ENCODE data around the gene GJB4.

Gene GJB4

DNA sequence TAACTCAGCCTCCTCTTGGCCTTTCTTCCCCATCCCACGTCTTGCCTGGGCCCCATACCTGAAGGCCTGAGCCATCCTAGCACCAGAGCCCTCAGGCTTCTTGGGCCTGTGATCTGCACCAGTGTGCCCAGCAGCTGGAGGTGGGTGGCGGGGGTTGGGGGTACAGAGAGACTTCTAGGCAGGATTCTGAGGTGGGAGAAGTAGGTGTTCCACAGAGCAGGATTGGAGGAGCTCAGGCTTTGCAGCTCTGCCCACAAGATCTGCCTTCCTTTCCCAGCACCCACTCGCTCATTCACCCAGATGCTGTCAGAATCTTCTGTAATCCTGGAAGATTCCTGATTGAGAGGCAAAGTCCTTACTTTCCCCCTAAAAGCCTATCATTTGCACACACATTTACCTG, 14.7 kb upstream of the GJB4 start:
- DNase-seq (ENCODE audit: insufficient read length, low spot score), result no peak
- TF ChIP-seq POU2F2 (IDR thresholded peaks at IDR 0.05; ENCODE audit: low read depth, low read length) (no peak), TAF1 (IDR thresholded peaks at IDR 0.05; ENCODE audit: low read depth, low read length) (no peak), POLR2AphosphoS5 (IDR thresholded peaks at IDR 0.05; ENCODE audit: low read depth, low read length) (no peak)
- no peak for FAIRE-seq

DNA sequence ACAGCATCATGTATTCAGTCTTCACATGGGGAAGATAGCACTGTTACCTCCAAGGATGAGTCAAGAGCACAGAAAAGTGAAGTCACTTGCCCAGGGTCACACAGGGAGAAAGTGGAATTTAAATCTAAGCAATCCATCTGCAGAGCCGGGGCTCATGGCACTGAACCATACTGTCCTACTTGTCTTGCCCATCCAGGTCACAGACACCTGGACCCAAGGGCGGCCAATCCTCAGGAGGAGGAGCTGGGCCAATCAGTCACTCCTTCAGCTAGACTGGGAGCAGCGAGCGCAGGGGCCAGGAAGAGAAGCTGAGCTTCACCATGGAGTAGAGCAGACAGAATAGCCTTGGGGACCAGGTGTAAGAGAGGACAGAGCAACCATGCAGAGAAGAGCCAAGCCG, 13.9 kb upstream of the GJB4 start:
- no peak for FAIRE-seq
- DNase-seq (ENCODE audit: insufficient read length, low spot score), result no peak
- TF ChIP-seq TAF1 (IDR thresholded peaks at IDR 0.05; ENCODE audit: low read depth, low read length) (no peak), POLR2AphosphoS5 (IDR thresholded peaks at IDR 0.05; ENCODE audit: low read depth, low read length) (no peak), SPI1 (IDR thresholded peaks at IDR 0.05; ENCODE audit: low read depth, low read length) (no peak), POLR2A (IDR thresholded peaks at IDR 0.05; ENCODE audit: low read depth, low read length) (no peak), POU2F2 (IDR thresholded peaks at IDR 0.05; ENCODE audit: low read depth, low read length) (no peak), PAX5 (IDR thresholded peaks at IDR 0.05; ENCODE audit: insufficient read depth, low read length, severe bottlenecking) (no peak)

DNA sequence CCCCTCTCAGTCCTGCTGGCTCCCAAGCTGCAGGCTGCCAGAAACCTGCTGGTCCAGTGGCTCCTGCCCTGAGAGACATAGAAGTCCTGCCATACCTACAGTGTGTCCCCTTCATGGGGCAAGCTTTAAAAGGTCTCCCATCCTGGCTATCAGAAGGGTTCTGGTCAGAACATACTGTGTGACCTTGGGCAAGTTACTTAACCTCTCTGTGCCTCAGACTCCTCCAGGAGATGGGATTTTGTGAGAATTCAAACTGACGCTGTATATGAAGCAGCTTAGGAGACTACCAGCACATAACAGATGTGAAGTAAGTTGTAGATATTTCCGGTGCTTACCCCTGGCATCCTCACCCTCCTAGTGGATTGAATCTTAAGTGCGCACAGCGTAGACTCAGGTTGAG, 13.4 kb upstream of the GJB4 start:
- DNase-seq (ENCODE audit: insufficient read length, low spot score) (no peak), FAIRE-seq (no peak)
- no peak for TF ChIP-seq POU2F2 (IDR thresholded peaks at IDR 0.05; ENCODE audit: low read depth, low read length)
- no peak for TF ChIP-seq TAF1 (IDR thresholded peaks at IDR 0.05; ENCODE audit: low read depth, low read length)
- TF ChIP-seq PAX5 (IDR thresholded peaks at IDR 0.05; ENCODE audit: insufficient read depth, low read length, severe bottlenecking), result no peak

DNA sequence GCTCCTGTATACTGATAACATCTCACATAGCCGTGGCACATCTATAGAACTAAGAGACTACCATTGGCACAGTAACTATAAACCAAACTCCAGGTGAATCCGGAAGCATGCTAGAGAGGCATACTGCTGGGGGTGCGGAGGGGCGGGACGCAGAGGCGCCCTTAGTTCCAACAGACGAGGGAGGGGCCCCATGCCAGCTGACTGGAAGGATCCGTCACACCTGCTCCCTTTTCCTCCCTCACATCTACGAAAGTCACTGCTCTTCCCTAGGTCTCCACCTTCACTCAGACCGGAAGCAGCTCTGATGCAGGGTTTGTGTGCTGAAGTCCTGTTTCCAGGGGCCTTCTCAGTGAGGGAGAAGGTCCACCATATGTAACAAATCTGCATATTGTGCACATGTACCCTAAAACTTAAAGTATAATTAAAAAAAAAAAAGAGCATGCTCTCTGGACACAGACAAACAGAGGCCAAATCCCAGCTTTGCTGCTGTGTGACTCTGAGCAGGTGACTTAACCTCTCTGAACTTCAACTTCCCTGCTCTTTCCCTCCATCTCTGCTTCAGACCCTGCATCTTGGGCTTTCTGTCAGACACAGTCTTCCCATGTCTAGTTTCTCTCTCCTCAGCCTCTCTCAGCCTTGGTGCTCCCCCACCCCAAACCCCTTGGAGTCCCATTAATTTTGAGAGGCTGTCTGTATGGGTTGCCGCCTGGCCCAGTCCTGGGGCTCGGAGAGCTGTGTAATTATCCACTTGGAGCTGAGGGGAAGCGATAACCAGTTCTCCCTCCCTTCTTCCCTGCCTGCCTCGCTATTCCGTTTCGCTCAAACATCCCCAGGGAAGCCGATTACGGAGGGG, 12.5 kb upstream of the GJB4 start:
- TF ChIP-seq SPI1 (IDR thresholded peaks at IDR 0.05; ENCODE audit: low read depth, low read length) (no peak), POU2F2 (IDR thresholded peaks at IDR 0.05; ENCODE audit: low read depth, low read length) (no peak), TAF1 (IDR thresholded peaks at IDR 0.05; ENCODE audit: low read depth, low read length) (no peak), PAX5 (IDR thresholded peaks at IDR 0.05; ENCODE audit: insufficient read depth, low read length, severe bottlenecking) (no peak)
- no peak for DNase-seq (ENCODE audit: insufficient read length, low spot score)
- no peak for FAIRE-seq

DNA sequence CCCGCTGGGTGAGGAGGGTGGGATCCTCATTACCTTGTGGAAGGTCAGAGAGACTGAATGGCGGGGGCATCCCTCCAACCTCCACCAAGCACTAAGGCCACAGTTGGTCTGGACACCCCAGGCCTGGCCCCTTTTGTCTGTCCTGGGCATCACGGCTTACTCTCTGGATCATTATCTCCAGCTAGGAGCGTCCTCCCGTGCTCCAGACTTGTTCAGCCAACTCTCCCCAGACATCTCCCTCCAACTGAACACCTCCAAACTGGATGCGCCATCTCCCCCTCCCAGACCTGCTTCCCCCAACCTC, 11.9 kb upstream of the GJB4 start:
- TF ChIP-seq SPI1 (IDR thresholded peaks at IDR 0.05; ENCODE audit: low read depth, low read length), result no peak
- no peak for TF ChIP-seq POLR2AphosphoS5 (IDR thresholded peaks at IDR 0.05; ENCODE audit: low read depth, low read length)
- TF ChIP-seq POLR2A (IDR thresholded peaks at IDR 0.05; ENCODE audit: low read depth, low read length), result no peak
- TF ChIP-seq TAF1 (IDR thresholded peaks at IDR 0.05; ENCODE audit: low read depth, low read length), result no peak
- no peak for TF ChIP-seq POU2F2 (IDR thresholded peaks at IDR 0.05; ENCODE audit: low read depth, low read length)
- TF ChIP-seq PAX5 (IDR thresholded peaks at IDR 0.05; ENCODE audit: insufficient read depth, low read length, severe bottlenecking), result no peak
- DNase-seq (ENCODE audit: insufficient read length, low spot score) (no peak), FAIRE-seq (no peak)

DNA sequence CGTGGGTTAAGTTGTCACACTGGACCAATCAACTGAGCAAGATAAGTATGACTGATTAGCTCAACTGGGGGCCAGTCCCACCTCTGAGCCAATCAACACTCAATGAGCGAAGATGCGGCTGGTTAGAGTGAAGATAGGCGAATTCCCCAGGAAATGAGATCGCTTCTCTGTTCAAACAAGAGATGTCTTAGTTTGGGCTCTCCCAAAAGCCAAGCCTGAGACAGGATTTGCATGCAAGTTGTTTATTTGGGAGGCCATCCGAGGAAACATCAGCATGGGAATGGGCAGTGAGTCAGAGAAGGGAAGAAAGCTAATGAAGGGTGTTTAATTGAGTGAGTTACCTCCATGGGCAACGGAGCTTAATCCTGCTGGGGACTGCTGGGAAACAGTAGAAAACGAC, 9.5 kb upstream of the GJB4 start:
- TF ChIP-seq POU2F2 (IDR thresholded peaks at IDR 0.05; ENCODE audit: low read depth, low read length) (no peak), PAX5 (IDR thresholded peaks at IDR 0.05; ENCODE audit: insufficient read depth, low read length, severe bottlenecking) (no peak), SPI1 (IDR thresholded peaks at IDR 0.05; ENCODE audit: low read depth, low read length) (no peak), POLR2A (IDR thresholded peaks at IDR 0.05; ENCODE audit: low read depth, low read length) (no peak), POLR2AphosphoS5 (IDR thresholded peaks at IDR 0.05; ENCODE audit: low read depth, low read length) (no peak), TAF1 (IDR thresholded peaks at IDR 0.05; ENCODE audit: low read depth, low read length) (no peak)
- DNase-seq (ENCODE audit: insufficient read length, low spot score) (no peak), FAIRE-seq (no peak)

DNA sequence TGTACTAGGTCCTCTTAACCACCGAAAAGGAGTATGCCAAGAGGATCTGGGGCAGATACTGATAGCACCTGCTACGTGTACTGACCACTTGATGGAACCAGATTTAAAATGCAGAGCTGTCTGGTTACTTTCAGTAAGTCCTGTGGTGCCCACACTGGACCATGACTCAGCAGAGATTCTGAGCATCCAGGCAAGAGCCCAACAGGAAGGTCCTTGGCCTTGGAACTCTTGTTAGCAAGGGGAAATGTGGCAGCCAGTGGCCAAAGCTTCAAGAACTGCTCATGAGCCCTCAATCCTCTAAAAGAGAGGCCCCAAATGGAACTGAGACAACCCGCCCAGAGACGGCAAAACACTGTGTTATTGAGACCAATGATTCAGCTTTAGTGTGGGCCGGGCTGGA, 8.9 kb upstream of the GJB4 start:
- no peak for DNase-seq (ENCODE audit: insufficient read length, low spot score)
- TF ChIP-seq PAX5 (IDR thresholded peaks at IDR 0.05; ENCODE audit: insufficient read depth, low read length, severe bottlenecking) (no peak), TAF1 (IDR thresholded peaks at IDR 0.05; ENCODE audit: low read depth, low read length) (no peak), POLR2AphosphoS5 (IDR thresholded peaks at IDR 0.05; ENCODE audit: low read depth, low read length) (no peak), SPI1 (IDR thresholded peaks at IDR 0.05; ENCODE audit: low read depth, low read length) (no peak)
- no peak for FAIRE-seq

DNA sequence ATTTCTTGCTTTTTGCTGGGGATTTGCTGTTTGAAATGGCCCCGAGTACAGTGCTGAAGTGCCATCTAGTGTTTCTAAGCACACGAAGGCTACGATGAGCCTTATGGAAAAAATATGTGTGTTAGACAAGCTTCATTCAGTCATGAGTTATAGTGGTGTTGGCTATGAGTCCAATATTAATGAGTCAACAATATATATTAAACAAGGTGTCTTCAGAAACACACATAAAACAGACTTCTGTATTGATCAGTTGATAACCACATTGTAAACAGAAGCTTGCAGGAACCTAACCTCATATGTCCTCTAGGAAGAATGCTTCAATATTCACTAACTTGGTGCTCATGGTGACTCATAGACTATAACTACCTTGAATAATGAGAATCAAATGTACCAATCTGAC, 6.4 kb upstream of the GJB4 start:
- TF ChIP-seq POU2F2 (IDR thresholded peaks at IDR 0.05; ENCODE audit: low read depth, low read length) (no peak), POLR2A (IDR thresholded peaks at IDR 0.05; ENCODE audit: low read depth, low read length) (no peak), PAX5 (IDR thresholded peaks at IDR 0.05; ENCODE audit: insufficient read depth, low read length, severe bottlenecking) (no peak), POLR2AphosphoS5 (IDR thresholded peaks at IDR 0.05; ENCODE audit: low read depth, low read length) (no peak), SPI1 (IDR thresholded peaks at IDR 0.05; ENCODE audit: low read depth, low read length) (no peak), TAF1 (IDR thresholded peaks at IDR 0.05; ENCODE audit: low read depth, low read length) (no peak)
- DNase-seq (ENCODE audit: insufficient read length, low spot score) (no peak), FAIRE-seq (no peak)

DNA sequence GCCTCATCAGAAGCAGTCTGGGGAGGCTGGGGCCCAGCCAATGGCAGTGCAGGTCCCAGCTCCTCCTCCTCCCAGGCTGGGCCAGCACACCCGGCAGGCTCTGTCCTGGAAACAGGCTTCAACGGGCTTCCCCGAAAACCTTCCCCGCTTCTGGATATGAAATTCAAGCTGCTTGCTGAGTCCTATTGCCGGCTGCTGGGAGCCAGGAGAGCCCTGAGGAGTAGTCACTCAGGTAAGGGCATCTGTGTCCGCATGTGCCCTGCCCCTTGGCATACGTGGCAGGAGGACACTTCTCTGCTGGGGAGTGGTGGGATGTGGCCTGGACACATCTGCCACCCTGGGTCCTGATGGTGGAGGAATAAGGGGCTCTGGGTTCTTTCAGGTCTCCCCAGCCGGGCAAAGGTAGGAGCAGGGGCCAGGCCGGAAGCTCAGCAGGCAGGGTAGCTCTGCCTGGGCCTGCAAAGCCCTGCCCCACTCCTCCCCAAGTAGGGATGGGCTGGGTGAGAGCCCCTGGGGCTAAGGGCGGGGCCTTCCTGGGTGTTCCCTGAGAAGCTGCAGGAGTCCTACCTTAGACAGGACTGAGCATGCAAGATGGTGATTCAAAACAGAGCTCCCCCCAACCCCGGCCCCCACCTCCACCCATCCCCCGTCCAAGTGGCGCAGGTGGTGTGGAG, 4.4 kb upstream of the GJB4 start, which contains the start of gene GJB5:
Gene GJB5 (plus strand): TSS at position 84 of the 674 bp plus-strand sequence. CDS start 2,284 bp downstream, outside the sequence.
- DNase-seq (ENCODE audit: insufficient read length, low spot score) (no peak), FAIRE-seq (no peak)
- TF ChIP-seq PAX5 (IDR thresholded peaks at IDR 0.05; ENCODE audit: insufficient read depth, low read length, severe bottlenecking), result no peak
- TF ChIP-seq SPI1 (IDR thresholded peaks at IDR 0.05; ENCODE audit: low read depth, low read length), result no peak
- TF ChIP-seq POU2F2 (IDR thresholded peaks at IDR 0.05; ENCODE audit: low read depth, low read length), result no peak
- no peak for TF ChIP-seq POLR2AphosphoS5 (IDR thresholded peaks at IDR 0.05; ENCODE audit: low read depth, low read length)
- no peak for TF ChIP-seq TAF1 (IDR thresholded peaks at IDR 0.05; ENCODE audit: low read depth, low read length)
- TF ChIP-seq POLR2A (IDR thresholded peaks at IDR 0.05; ENCODE audit: low read depth, low read length), result no peak

DNA sequence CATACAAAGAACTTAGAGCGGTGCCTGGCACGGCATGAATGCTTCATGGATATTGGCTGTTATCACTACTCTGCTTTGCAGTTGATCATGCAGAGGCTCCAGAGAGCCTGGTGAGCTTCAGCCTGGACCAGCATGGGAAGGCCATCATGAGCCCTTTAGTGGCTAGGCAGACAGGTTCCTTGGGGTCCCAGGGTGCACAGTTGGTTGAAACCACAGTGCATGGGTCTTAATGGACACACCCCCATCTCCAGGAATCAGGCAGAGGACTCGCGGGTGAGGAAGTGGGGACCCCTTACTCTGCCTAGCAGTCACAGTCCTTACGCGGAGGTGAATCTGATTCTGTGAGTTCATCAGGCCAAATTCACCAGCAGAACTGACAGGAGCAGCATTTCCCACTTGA, 3.6 kb upstream of the GJB4 start:
- no peak for FAIRE-seq
- no peak for DNase-seq (ENCODE audit: insufficient read length, low spot score)
- TF ChIP-seq PAX5 (IDR thresholded peaks at IDR 0.05; ENCODE audit: insufficient read depth, low read length, severe bottlenecking), result no peak
- no peak for TF ChIP-seq SPI1 (IDR thresholded peaks at IDR 0.05; ENCODE audit: low read depth, low read length)
- TF ChIP-seq POLR2AphosphoS5 (IDR thresholded peaks at IDR 0.05; ENCODE audit: low read depth, low read length), result no peak
- no peak for TF ChIP-seq POU2F2 (IDR thresholded peaks at IDR 0.05; ENCODE audit: low read depth, low read length)
- no peak for TF ChIP-seq TAF1 (IDR thresholded peaks at IDR 0.05; ENCODE audit: low read depth, low read length)
- TF ChIP-seq POLR2A (IDR thresholded peaks at IDR 0.05; ENCODE audit: low read depth, low read length), result no peak

Data from GM12891 (cell line).